NCI-H2196 treated with DMSO at 0.1 percent for 48 hours (cell line): ENCODE measurements around the gene CABP5.

ENCODE experiments used
- DNase-seq: peaks from one replicate; lab custom pipeline; 2025; ENCODE audit not compliant: unreplicated experiment; lab: John Stamatoyannopoulos, UW

Gene CABP5

GRCh38 chr19:48033604-48034003 is 10.3 kb downstream of the CABP5 start:
- no peak for DNase-seq

GRCh38 chr19:48030073-48030472 is 13.8 kb downstream of the CABP5 start:
- DNase-seq, result no peak

GRCh38 chr19:48029431-48029830 is 14.4 kb downstream of the CABP5 start:
- no peak for DNase-seq

- no peak for DNase-seq
Observed at GRCh38 chr19:48025480-48025879, 18.4 kb downstream of the CABP5 start.

- DNase-seq, result no peak
Observed at GRCh38 chr19:48023518-48023917, 20.4 kb downstream of the CABP5 start.

DNA sequence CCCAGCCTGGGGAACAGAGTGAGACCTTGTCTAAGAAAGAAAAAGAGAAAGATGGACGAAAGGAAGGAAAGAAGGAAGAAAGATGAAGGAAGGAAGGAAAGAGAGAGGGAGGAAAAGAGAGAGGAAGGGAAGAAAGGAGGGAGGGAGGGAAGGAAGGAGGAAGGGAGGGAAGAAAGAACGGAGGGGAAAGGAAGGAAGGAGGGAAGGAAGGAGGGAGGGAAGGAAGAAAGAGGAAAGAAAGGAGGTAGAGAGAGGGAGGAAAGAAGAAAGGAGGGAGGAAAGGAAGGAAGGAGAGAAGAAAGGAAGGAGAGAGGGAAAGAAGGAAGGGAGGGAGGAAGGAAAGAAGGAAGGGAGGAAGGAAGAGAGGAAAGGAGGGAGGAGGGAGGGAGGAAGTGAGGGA is 20.9 kb downstream of the CABP5 start:
- DNase-seq, result no peak

DNA sequence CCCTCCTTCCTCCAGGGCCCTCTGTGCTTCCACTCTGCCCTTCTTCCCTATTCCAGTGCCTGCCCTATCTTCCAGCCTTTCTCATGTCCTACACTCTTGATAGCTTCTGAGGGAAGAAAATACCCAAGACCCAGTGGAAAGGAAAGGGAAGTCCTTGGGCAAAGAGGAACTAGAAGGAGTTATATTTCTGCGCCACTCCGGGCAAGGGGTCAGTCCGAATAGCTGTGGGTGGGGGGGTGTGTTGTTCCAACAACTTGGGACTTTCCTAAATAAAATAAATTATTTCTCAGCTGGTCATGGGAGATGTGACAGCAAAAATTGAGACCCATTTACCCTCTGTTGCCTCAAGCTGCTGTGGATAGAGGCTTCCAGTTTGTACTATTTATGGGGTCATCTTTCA is 23.2 kb downstream of the CABP5 start:
- no peak for DNase-seq

- DNase-seq, result no peak
Observed at GRCh38 chr19:48010932-48011758, 32.7 kb downstream of the CABP5 start.

GRCh38 chr19:48006762-48007161 is 37.1 kb downstream of the CABP5 start:
- DNase-seq, result no peak

- no peak for DNase-seq
Observed at GRCh38 chr19:48004236-48004635, 39.6 kb downstream of the CABP5 start.

GRCh38 chr19:48000846-48001245 is 43.0 kb downstream of the CABP5 start:
- no peak for DNase-seq

GRCh38 chr19:47998800-47999199 is 45.1 kb downstream of the CABP5 start:
- no peak for DNase-seq

DNA sequence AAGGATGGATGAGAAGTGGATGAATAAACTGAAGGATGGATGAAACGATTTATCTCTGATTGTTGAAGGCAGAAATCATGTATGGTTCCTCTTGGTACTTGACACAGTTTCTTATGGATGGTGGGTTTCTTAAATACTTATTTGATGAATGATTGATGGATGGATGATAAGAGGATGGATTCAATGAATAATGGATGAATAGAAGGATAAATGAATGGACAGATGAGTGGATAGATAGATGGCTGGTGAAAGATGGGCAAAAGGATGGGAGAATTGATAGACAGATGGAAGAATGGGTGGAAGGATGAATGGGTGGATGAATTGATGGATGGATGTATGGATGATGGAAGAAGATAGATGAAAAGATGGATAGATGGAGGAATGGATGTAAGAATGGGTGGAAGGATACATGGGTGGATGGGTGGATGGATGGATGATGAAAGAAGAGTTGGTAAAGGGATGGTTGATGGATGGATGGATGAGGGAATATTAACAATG is 47.6 kb downstream of the CABP5 start:
- DNase-seq, result no peak

DNA sequence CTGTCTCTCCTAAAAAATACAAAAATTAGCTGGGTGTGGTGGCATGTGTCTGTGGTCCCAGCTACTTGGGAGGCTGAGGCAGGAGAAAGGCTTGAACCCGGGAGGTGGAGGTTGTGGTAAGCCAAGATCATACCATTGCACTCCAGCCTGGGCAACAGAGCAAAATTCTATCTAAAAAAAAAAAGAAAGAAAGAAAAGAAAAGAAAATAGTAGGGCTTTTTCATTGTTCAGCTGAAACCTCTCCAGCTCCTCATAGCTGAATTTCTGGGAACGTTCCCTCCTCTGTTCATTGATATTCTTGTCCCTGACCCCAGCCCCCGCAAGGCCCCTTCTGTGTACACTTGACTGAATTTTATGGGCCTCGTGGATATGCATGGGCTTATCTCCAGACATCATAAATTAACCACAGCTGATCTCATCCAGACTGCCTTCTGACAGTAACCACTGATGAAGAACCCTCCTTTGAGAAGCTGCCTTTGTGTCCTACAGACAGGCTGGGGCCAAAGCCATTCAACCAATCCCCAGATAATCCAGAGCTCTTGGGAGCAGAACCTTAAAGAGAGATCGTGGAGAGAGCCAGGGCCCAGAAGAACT is 49.6 kb downstream of the CABP5 start, which contains the start of gene ELSPBP1:
Gene ELSPBP1, plus strand, starts transcription at position 424 of the 594 bp plus-strand sequence. CDS start 14,036 bp downstream, outside the sequence.
- DNase-seq, result no peak

GRCh38 chr19:47992070-47992469 is 51.8 kb downstream of the CABP5 start, which contains the start of gene BSPH1:
TSS of gene BSPH1 (minus strand) at chr19:47992170. CDS start at chr19:47992081, 89 bp downstream.
- no peak for DNase-seq

GRCh38 chr19:47991191-47991808 is 52.6 kb downstream of the CABP5 start:
- DNase-seq, result no peak
